CD14-positive monocyte (primary cell): ENCODE measurements around the gene SKIDA1. TPM values are rescaled to one million over a fixed set of nuclear protein-coding genes. Genes with fewer than 3 reads are reported as not detected.
"Not testable (repeated sequence)": the region's sequence is repeated elsewhere in the genome, so short reads cannot be mapped to it uniquely, and the experiment has no call there.

ENCODE experiments used
- DNase-seq, 3 donors: peaks; one replicate each; pipeline ENCODE4 v3.0.0-alpha.2; 2011 to 2022
- H2AFZ ChIP-seq: 2 replicates; pipeline ENCODE4 v1.6.0; 2012; ENCODE audit warnings: mild to moderate bottlenecking, low read depth, low read length, inconsistent platforms; ENCODE audit not compliant: insufficient read depth, poor library complexity, severe bottlenecking
- H3K27ac ChIP-seq, 2 donors: 1 replicate in 1 of 2; 2 replicates in 1 of 2; pipeline ENCODE4 v1.5.1; 2012 to 2013; ENCODE audit warnings: low read length in 2 of 2, control low read depth in 1 of 2, inconsistent platforms in 1 of 2, low read depth in 1 of 2, mild to moderate bottlenecking in 1 of 2
- H3K27me3 ChIP-seq, 2 donors: one replicate each; pipeline versions ENCODE4 v1.6.0 to v1.6.1; 2011 to 2013; ENCODE audit warnings: low read length in 2 of 2; ENCODE audit not compliant: control insufficient read depth in 2 of 2, insufficient read depth in 2 of 2
- H3K36me3 ChIP-seq, 2 donors: replicated peaks in 1 of 2; 1 replicate in 1 of 2; 2 replicates in 1 of 2; pipeline versions ENCODE4 v1.5.1 to v1.6.1; 2012 to 2013; ENCODE audit warnings: low read length in 2 of 2, control low read depth in 1 of 2, inconsistent platforms in 1 of 2, mild to moderate bottlenecking in 1 of 2; ENCODE audit not compliant: insufficient read depth in 2 of 2, control insufficient read depth in 1 of 2
- H3K4me1 ChIP-seq, 2 donors: 1 replicate in 1 of 2; 2 replicates in 1 of 2; pipeline versions ENCODE4 v1.5.1 to v1.6.1; 2012 to 2013; ENCODE audit warnings: low read length in 2 of 2, control low read depth in 1 of 2, inconsistent platforms in 1 of 2, mild to moderate bottlenecking in 1 of 2, moderate library complexity in 1 of 2; ENCODE audit not compliant: insufficient read depth in 2 of 2, control insufficient read depth in 1 of 2
- H3K4me2 ChIP-seq: replicated peaks from 2 replicates; pipeline ENCODE3; 2012; ENCODE audit warnings: low read length, moderate library complexity, mild to moderate bottlenecking; ENCODE audit not compliant: poor library complexity, severe bottlenecking; ENCODE audit errors: extremely low read depth
- H3K4me3 ChIP-seq, 3 experiments: fragments of 200-600 bp in 1 of 3; sonication (generic) in 1 of 3; replicated peaks in 1 of 3; 1 replicate in 2 of 3; 2 replicates in 1 of 3; pipeline ENCODE4 v1.5.1; 2011 to 2013; ENCODE audit warnings: low read length in 3 of 3, mild to moderate bottlenecking in 3 of 3, control low read depth in 2 of 3, low read depth in 2 of 3, inconsistent platforms in 1 of 3, moderate library complexity in 1 of 3
- H3K79me2 ChIP-seq: 2 replicates; pipeline ENCODE4 v1.6.0; 2012; ENCODE audit warnings: mild to moderate bottlenecking, control low read depth, inconsistent platforms, low read length, moderate library complexity; ENCODE audit not compliant: insufficient read depth
- H3K9ac ChIP-seq: 2 replicates; pipeline ENCODE4 v1.6.0; 2017; ENCODE audit warnings: low read length, mild to moderate bottlenecking; ENCODE audit not compliant: insufficient read depth, poor library complexity, severe bottlenecking
- H3K9me3 ChIP-seq, 2 donors: replicated peaks in 1 of 2; 1 replicate in 1 of 2; 2 replicates in 1 of 2; pipeline versions ENCODE4 v1.5.1 to v1.6.1; 2012 to 2013; ENCODE audit warnings: low read length in 2 of 2, control low read depth in 1 of 2; ENCODE audit not compliant: control insufficient read depth in 1 of 2, insufficient read depth in 1 of 2
- H4K20me1 ChIP-seq: 2 replicates; pipeline ENCODE4 v1.6.0; 2012; ENCODE audit warnings: mild to moderate bottlenecking, low read length, control low read depth, moderate library complexity; ENCODE audit not compliant: insufficient read depth
- H3K27ac Mint-ChIP-seq, 7 donors: one replicate each; pipeline ENCODE4 v1.8.0; 2020; ENCODE audit warnings: mild to moderate bottlenecking in 7 of 7, mixed read lengths in 7 of 7, moderate library complexity in 6 of 7, inconsistent platforms in 2 of 7
- H3K27me3 Mint-ChIP-seq, 3 donors: one replicate each; pipeline ENCODE4 v1.8.0; 2021 to 2022; ENCODE audit warnings: low read depth in 3 of 3, mild to moderate bottlenecking in 3 of 3, mixed read lengths in 3 of 3, moderate library complexity in 3 of 3, inconsistent platforms in 1 of 3
- H3K36me3 Mint-ChIP-seq, 2 donors: one replicate each; pipeline ENCODE4 v1.8.0; 2020; ENCODE audit warnings: mixed read lengths in 2 of 2, inconsistent platforms in 1 of 2, mild to moderate bottlenecking in 1 of 2
- H3K4me1 Mint-ChIP-seq: one replicate; pipeline ENCODE4 v1.8.0; 2020; ENCODE audit warnings: mild to moderate bottlenecking, mixed read lengths
- H3K4me3 Mint-ChIP-seq, 2 donors: one replicate each; pipeline ENCODE4 v1.8.0; 2020; ENCODE audit warnings: mild to moderate bottlenecking in 2 of 2, mixed read lengths in 2 of 2, moderate library complexity in 1 of 2
- H3K9me3 Mint-ChIP-seq, 7 donors: one replicate each; pipeline ENCODE4 v1.8.0; 2020 to 2022; ENCODE audit warnings: mixed read lengths in 7 of 7, mild to moderate bottlenecking in 6 of 7, moderate library complexity in 6 of 7, inconsistent platforms in 2 of 7
- CTCF ChIP-seq: fragments of 200-600 bp; IDR thresholded peaks from one replicate; pipeline ENCODE4 v1.8.0; 2022; ENCODE audit warnings: antibody characterized with exemption, mild to moderate bottlenecking
- WGBS: methylation state at CpG from one replicate; pipeline ENCODE4 v1.1.5; 2013; ENCODE audit warnings: missing lambda C conversion rate; ENCODE audit not compliant: insufficient coverage; 5-methylcytosine and 5-hydroxymethylcytosine counted together
- intact Hi-C, 2 donors: fragments of 100-400 bp; cut with micrococcal nuclease; formaldehyde crosslinking; loops; one replicate each; pipeline versions ENCODE4 v1.15.0 to v1.15.1; 2023
- polyA plus RNA-seq, 3 donors: library from polyadenylated mRNA; depleted of rRNA in 1 of 3; unstranded in 2 of 3; stranded (reverse) in 1 of 3; fragments of 300-500 nt in 2 of 3; fragments of >200 nt in 1 of 3; fragmentation: Illumina TruSeq in 2 of 3; gene quantifications; 1 replicate in 2 of 3; 2 replicates in 1 of 3; pipeline ENCODE4 v1.2.3, GENCODE V29; 2012 to 2021

SKIDA1 gene
- polyA plus RNA-seq, 3 donors, result 0.04 to 0.15 TPM; not detected in 1

GRCh38 chr10:21547246-21547645, 21.8 kb upstream of the SKIDA1 start:
- Histone ChIP-seq H3K4me2 (no peak overlapping the region), H3K9ac (no peak overlapping the region), H3K36me3 (peaks cover 67 to 93% of the 10 kb centered on the region in 2 donors), H3K4me1 (no peaks in the 10 kb centered on the region), H2AFZ (no peak overlapping the region), H3K9me3 (no peaks in the 10 kb centered on the region), H3K27ac (no peak overlapping the region), H3K27me3 (no peaks in the 10 kb centered on the region), H4K20me1 (peaks cover 48% of the 10 kb centered on the region), H3K79me2 (peaks cover 90% of the 10 kb centered on the region), H3K4me3 (no peak overlapping the region)
- intact Hi-C loops, result no loop called here
- H3K27ac Mint-ChIP-seq, result peak overlapping the region in 2 of 7 donors; percentile 23 to 49
- H3K4me3 Mint-ChIP-seq, result no peak overlapping the region
- no peaks in the 10 kb centered on the region for H3K9me3 Mint-ChIP-seq
- WGBS, result 97% methylated on average over 3 of the region's 6 CpGs
- no peak for TF ChIP-seq CTCF
- H3K36me3 Mint-ChIP-seq, result peaks cover 67 to 91% of the 10 kb centered on the region in 2 donors
- H3K27me3 Mint-ChIP-seq, result peaks cover 0 to 2% (median 0%) of the 10 kb centered on the region in 3 donors
- no peak for DNase-seq
- no peaks in the 10 kb centered on the region for H3K4me1 Mint-ChIP-seq

GRCh38 chr10:21540701-21541100, 15.2 kb upstream of the SKIDA1 start:
- H3K9me3 Mint-ChIP-seq, intact Hi-C loops, H3K27me3 Mint-ChIP-seq, H3K4me3 ChIP-seq, H3K27me3 ChIP-seq, DNase-seq, H3K9ac ChIP-seq, H3K9me3 ChIP-seq, H3K4me2 ChIP-seq, H3K4me3 Mint-ChIP-seq, H2AFZ ChIP-seq: not testable (repeated sequence)
- Mint-ChIP-seq H3K27ac (peak overlapping the region in 3 of 7 donors; percentile 57 to 76 (median 67)), H3K36me3 (peaks cover 62 to 88% of the 10 kb centered on the region in 2 donors), H3K4me1 (peaks cover 23% of the 10 kb centered on the region)
- Histone ChIP-seq H3K27ac (peak overlapping the region in 1 of 2 donors; percentile 32), H3K36me3 (peaks cover 73 to 86% of the 10 kb centered on the region in 2 donors), H4K20me1 (peaks cover 54% of the 10 kb centered on the region), H3K4me1 (peaks cover 0 to 11% of the 10 kb centered on the region in 2 donors), H3K79me2 (peaks cover 79% of the 10 kb centered on the region)
- WGBS, result 80% methylated on average over 1 of the region's 4 CpGs
